Measurements from ENCODE around the gene OXLD1. TPM values are rescaled to one million over a fixed set of nuclear protein-coding genes. Genes with fewer than 3 reads are reported as not detected.
A peak's percentile ranks its signal among the peaks of the same experiment; 100 is the strongest.

OXLD1 gene
- polyA plus RNA-seq, 1 of the 3 experiments (the other 2 are of a cell fraction): 103 TPM

DNA sequence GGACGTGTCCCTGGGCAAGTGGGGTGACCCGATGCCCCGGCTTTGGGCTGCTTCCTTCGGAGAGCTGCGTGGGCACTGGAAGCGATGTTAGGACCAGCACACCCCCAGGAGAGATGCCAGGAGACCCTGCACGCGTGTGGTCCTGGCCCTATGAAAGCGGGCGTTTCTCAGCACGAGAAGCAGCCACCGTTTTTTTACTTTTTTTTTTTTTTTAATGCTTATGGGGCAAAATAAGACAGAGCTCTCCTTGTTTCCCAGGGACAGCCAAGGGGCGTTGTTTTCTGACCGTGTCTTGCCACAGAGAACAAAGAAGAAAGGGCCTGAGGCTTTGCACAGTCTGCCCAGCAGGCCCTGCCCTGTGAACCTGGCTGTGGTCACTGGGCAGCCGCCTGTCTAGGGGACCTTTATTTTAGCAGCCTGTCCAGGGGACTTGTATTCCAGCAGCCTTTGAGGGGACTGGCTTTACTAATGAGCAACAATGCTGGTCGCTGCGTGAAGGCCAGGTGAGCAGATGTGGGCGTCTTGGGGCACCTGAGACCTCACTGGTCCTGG is 46.7 kb upstream of the OXLD1 start:
- H3K36me3 ChIP-seq (replicated peaks in 1 of 2; ENCODE audit: control insufficient read depth in 1 of 2, insufficient read depth in 2 of 2, low read length in 1 of 2): peaks cover 0 to 16% of the 10 kb centered on the region in 2 experiments
- H3K9me2 ChIP-seq: no peaks in the 10 kb centered on the region
- H3K4me2 ChIP-seq: peak overlapping the region; percentile 89
- H3K9me3 ChIP-seq: no peaks in the 10 kb centered on the region
- peaks cover 22 to 33% of the 10 kb centered on the region in 2 experiments; a peak in 3 of 4 replicates for H3K4me1 ChIP-seq (ENCODE audit: control insufficient read depth in 1 of 2, insufficient read depth in 2 of 2, low read depth in 1 of 2, low read length in 1 of 2)
- H3K9ac ChIP-seq: peak overlapping the region; percentile 69
- peaks cover 24% of the 10 kb centered on the region; the same call in 1 of the 2 replicates for H3K79me2 ChIP-seq (ENCODE audit: insufficient read depth)
- no peak overlapping the region for H2AFZ ChIP-seq (ENCODE audit: low read depth)
- 0 out of 2 replicates have a peak, but pooled peaks have one; percentile 10 for TF ChIP-seq MXI1 (IDR thresholded peaks at IDR 0.05; ENCODE audit: low read depth, low read length)
- no peak for TF ChIP-seq FOXJ3 (CRISPR knock-in tag; IDR thresholded peaks at IDR 0.05)
- H3K4me3 ChIP-seq (ENCODE audit: low read depth in 2 of 2, low read length in 1 of 2): peak overlapping the region; percentile 73 to 80
- peak; percentile 69 for DNase-seq
- peak overlapping the region; percentile 13 to 75; a peak in 3 of 4 replicates for H3K27ac ChIP-seq (ENCODE audit: low read depth in 2 of 2, low read length in 1 of 2)
- peaks cover 25% of the 10 kb centered on the region for H3F3A ChIP-seq (replicated peaks; ENCODE audit: insufficient read depth)
- 20% methylated on average over 18 of the region's 18 CpGs for WGBS (ENCODE audit: low lambda C conversion rate)
- H3K27me3 ChIP-seq (ENCODE audit: insufficient read depth): no peaks in the 10 kb centered on the region
- ChIA-PET POLR2A (interaction anchor here (0.8 to 3.8 kb wide), 7 partner anchors 10 to 159 kb away, joined by 3 to 30 read pairs (median 3); partner anchors contain the start of genes MCRIP1 and MRPL12), CTCF (interaction anchor here (0.6 to 4.4 kb wide), 9 partner anchors 10 to 523 kb away, joined by 3 to 33 read pairs (median 4); no protein-coding TSS in a partner anchor)
- H4K20me1 ChIP-seq (ENCODE audit: insufficient read depth): no peaks in the 10 kb centered on the region

DNA sequence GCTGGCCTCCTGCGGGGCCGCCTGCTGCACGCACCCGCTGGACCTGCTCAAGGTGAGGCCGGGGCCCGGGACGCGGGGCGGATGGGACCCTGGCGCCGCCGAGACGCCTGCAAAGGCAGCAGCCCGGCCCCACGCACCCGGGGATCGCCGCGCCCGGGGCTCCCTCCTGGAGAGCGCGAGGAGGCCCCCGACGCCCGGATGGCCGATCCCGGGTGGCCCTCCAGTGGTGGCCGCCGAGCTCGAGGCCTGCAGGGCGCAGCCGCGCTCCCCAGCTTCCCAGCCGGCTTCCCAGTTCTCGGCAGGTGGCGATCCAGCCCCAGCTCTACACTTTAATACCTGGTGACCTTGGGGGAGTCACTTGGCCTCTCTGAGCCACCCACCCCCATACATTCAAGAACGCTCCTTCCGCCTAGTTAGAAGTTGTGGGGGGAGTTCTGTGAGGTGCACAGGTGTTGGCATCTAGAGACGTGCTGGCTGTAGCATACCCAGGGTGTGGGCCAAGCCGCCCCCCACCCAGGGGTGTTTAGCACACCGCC is 46.1 kb upstream of the OXLD1 start:
- ChIA-PET POLR2A (interaction anchor here (0.6 to 3.8 kb wide), 7 partner anchors 10 to 266 kb away, joined by 3 to 30 read pairs (median 6); partner anchors contain the start of genes MCRIP1 and MRPL12), CTCF (interaction anchor here (0.6 to 4.4 kb wide), 7 partner anchors 11 to 150 kb away, joined by 3 to 33 read pairs (median 4); no protein-coding TSS in a partner anchor)
- H3K79me2 ChIP-seq (ENCODE audit: insufficient read depth): peaks cover 24% of the 10 kb centered on the region; the same call in 1 of the 2 replicates
- peaks cover 0 to 19% of the 10 kb centered on the region in 2 experiments for H3K36me3 ChIP-seq (replicated peaks in 1 of 2; ENCODE audit: control insufficient read depth in 1 of 2, insufficient read depth in 2 of 2, low read length in 1 of 2)
- H3K9ac ChIP-seq: peak overlapping the region; percentile 69
- peak overlapping the region; percentile 29; the same call in 1 of the 2 replicates for H2AFZ ChIP-seq (ENCODE audit: low read depth)
- peak overlapping the region; percentile 89 for H3K4me2 ChIP-seq
- H3K9me3 ChIP-seq: no peaks in the 10 kb centered on the region
- H3K27me3 ChIP-seq (ENCODE audit: insufficient read depth): no peaks in the 10 kb centered on the region
- DNase-seq: peak; percentile 90
- H3F3A ChIP-seq (replicated peaks; ENCODE audit: insufficient read depth): peaks cover 28% of the 10 kb centered on the region
- no peaks in the 10 kb centered on the region for H4K20me1 ChIP-seq (ENCODE audit: insufficient read depth)
- WGBS (ENCODE audit: low lambda C conversion rate): 1% methylated on average over 8 of the region's 41 CpGs
- no peaks in the 10 kb centered on the region for H3K9me2 ChIP-seq
- peaks cover 22 to 33% of the 10 kb centered on the region in 2 experiments; a peak in 3 of 4 replicates for H3K4me1 ChIP-seq (ENCODE audit: control insufficient read depth in 1 of 2, insufficient read depth in 2 of 2, low read depth in 1 of 2, low read length in 1 of 2)
- peak overlapping the region; percentile 13 to 75; a peak in 3 of 4 replicates for H3K27ac ChIP-seq (ENCODE audit: low read depth in 2 of 2, low read length in 1 of 2)
- peak overlapping the region; percentile 73 to 80 for H3K4me3 ChIP-seq (ENCODE audit: low read depth in 2 of 2, low read length in 1 of 2)
- TF ChIP-seq FOSL2 (IDR thresholded peaks at IDR 0.05; ENCODE audit: borderline replicate concordance, low read depth): no peak
- TF ChIP-seq FOXJ3 (CRISPR knock-in tag; IDR thresholded peaks at IDR 0.05): no peak
- TF ChIP-seq, protein P1, sequence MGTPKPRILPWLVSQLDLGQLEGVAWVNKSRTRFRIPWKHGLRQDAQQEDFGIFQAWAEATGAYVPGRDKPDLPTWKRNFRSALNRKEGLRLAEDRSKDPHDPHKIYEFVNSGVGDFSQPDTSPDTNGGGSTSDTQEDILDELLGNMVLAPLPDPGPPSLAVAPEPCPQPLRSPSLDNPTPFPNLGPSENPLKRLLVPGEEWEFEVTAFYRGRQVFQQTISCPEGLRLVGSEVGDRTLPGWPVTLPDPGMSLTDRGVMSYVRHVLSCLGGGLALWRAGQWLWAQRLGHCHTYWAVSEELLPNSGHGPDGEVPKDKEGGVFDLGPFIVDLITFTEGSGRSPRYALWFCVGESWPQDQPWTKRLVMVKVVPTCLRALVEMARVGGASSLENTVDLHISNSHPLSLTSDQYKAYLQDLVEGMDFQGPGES (IDR thresholded peaks at IDR 0.05; ENCODE audit: low read depth, low read length): no peak
- TF ChIP-seq, protein P2, sequence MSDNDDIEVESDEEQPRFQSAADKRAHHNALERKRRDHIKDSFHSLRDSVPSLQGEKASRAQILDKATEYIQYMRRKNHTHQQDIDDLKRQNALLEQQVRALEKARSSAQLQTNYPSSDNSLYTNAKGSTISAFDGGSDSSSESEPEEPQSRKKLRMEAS (IDR thresholded peaks at IDR 0.05; ENCODE audit: low read depth): 0 out of 2 replicates have a peak, but pooled peaks have one; percentile 9
- TF ChIP-seq TAF1 (IDR thresholded peaks at IDR 0.05; ENCODE audit: borderline replicate concordance, low read depth, low read length): no peak
- no peak for TF ChIP-seq YY1 (IDR thresholded peaks at IDR 0.05; ENCODE audit: low read depth)
- TF ChIP-seq, protein P3, sequence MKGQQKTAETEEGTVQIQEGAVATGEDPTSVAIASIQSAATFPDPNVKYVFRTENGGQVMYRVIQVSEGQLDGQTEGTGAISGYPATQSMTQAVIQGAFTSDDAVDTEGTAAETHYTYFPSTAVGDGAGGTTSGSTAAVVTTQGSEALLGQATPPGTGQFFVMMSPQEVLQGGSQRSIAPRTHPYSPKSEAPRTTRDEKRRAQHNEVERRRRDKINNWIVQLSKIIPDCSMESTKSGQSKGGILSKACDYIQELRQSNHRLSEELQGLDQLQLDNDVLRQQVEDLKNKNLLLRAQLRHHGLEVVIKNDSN (IDR thresholded peaks at IDR 0.05; ENCODE audit: borderline replicate concordance, low read depth): no peak
- TF ChIP-seq, protein P4, sequence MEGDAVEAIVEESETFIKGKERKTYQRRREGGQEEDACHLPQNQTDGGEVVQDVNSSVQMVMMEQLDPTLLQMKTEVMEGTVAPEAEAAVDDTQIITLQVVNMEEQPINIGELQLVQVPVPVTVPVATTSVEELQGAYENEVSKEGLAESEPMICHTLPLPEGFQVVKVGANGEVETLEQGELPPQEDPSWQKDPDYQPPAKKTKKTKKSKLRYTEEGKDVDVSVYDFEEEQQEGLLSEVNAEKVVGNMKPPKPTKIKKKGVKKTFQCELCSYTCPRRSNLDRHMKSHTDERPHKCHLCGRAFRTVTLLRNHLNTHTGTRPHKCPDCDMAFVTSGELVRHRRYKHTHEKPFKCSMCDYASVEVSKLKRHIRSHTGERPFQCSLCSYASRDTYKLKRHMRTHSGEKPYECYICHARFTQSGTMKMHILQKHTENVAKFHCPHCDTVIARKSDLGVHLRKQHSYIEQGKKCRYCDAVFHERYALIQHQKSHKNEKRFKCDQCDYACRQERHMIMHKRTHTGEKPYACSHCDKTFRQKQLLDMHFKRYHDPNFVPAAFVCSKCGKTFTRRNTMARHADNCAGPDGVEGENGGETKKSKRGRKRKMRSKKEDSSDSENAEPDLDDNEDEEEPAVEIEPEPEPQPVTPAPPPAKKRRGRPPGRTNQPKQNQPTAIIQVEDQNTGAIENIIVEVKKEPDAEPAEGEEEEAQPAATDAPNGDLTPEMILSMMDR (IDR thresholded peaks at IDR 0.05): peak; percentile 29
- no peak for TF ChIP-seq CHD2 (IDR thresholded peaks at IDR 0.05; ENCODE audit: low read length, partially characterized antibody)
- TF ChIP-seq, protein P5, sequence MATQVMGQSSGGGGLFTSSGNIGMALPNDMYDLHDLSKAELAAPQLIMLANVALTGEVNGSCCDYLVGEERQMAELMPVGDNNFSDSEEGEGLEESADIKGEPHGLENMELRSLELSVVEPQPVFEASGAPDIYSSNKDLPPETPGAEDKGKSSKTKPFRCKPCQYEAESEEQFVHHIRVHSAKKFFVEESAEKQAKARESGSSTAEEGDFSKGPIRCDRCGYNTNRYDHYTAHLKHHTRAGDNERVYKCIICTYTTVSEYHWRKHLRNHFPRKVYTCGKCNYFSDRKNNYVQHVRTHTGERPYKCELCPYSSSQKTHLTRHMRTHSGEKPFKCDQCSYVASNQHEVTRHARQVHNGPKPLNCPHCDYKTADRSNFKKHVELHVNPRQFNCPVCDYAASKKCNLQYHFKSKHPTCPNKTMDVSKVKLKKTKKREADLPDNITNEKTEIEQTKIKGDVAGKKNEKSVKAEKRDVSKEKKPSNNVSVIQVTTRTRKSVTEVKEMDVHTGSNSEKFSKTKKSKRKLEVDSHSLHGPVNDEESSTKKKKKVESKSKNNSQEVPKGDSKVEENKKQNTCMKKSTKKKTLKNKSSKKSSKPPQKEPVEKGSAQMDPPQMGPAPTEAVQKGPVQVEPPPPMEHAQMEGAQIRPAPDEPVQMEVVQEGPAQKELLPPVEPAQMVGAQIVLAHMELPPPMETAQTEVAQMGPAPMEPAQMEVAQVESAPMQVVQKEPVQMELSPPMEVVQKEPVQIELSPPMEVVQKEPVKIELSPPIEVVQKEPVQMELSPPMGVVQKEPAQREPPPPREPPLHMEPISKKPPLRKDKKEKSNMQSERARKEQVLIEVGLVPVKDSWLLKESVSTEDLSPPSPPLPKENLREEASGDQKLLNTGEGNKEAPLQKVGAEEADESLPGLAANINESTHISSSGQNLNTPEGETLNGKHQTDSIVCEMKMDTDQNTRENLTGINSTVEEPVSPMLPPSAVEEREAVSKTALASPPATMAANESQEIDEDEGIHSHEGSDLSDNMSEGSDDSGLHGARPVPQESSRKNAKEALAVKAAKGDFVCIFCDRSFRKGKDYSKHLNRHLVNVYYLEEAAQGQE (IDR thresholded peaks at IDR 0.05; ENCODE audit: low read depth, low read length): no peak
- TF ChIP-seq SIN3A (IDR thresholded peaks at IDR 0.05; ENCODE audit: borderline replicate concordance, low read depth, low read length): 0 out of 2 replicates have a peak, but pooled peaks have one; percentile 13
- TF ChIP-seq RAD21 (IDR thresholded peaks at IDR 0.05; ENCODE audit: low read length): peak; percentile 32
- TF ChIP-seq GABPA (IDR thresholded peaks at IDR 0.05; ENCODE audit: low read depth): no peak
- TF ChIP-seq EP300 (IDR thresholded peaks at IDR 0.05; ENCODE audit: borderline replicate concordance in 1 of 2, low read depth in 1 of 2, low read length in 1 of 2): no peak
